Amniotic epithelial cell (primary cell): ENCODE results near the gene SPACA7.
"Not testable (repeated sequence)": the region's sequence is repeated elsewhere in the genome, so short reads cannot be mapped to it uniquely, and the experiment has no call there.

Source experiments
- DNase-seq: peaks from one replicate; pipeline ENCODE4 v3.0.0-alpha.2; 2010; ENCODE audit warnings: low read depth

The SPACA7 gene

DNA sequence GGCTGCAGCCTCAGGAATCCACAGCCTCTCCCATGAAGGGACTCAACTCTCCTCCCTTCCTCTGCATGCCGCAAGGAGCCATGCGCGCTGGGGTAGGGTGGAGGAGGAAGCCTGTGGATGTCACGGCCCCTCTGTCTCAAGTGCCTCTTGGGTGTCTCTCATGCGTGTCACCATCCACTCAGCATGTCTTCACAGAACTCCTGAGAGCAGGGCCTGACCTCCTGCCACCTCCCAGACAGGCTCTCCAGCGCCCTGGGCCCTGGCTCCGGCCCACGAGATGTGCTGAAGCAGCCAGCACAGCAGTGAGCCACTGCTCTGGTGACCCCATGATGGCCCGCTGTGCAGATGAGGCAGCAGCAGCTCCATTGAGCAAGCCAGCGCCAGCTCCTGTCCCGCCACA, 25.9 kb upstream of the SPACA7 start:
- DNase-seq = no peak

DNA sequence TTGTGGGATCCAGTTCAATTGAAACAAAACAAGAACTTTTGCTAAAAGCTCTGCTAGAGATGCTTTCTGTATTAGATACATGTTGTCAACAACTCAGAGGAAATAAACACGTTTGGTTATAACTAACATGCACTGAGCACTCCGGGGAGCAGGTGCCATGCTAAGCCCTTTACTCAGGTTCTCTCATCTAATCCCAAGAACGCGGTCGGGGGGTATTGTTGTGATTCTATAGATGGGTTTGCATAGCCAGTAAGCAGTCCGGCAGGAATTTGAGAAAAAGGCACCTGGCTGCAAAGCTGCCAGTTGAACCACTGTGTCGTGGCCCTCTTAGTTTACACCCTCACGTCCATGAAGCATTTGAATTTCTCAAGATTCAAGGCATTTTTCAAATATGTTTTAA, 24.3 kb upstream of the SPACA7 start:
- no peak for DNase-seq

DNA sequence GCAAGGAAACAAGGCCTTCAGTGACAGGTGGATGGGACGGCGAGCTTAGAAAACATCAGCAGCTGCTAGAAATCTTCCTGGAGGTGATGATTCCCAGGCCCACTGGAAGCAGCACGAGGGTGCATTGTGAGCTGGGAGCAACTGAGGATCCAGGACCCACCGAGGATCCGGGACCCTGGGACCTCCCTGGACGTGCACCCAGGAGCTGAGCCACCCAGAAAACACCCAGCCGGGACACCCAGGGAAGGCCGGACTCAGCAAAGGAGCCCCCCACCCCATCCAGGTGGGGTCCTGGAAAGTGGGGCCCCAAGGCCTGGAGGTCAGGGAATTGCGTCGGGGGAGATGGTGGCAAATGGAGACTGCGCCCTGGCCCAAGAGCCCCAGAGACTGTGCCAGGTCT, 22.3 kb upstream of the SPACA7 start:
- DNase-seq = no peak

DNA sequence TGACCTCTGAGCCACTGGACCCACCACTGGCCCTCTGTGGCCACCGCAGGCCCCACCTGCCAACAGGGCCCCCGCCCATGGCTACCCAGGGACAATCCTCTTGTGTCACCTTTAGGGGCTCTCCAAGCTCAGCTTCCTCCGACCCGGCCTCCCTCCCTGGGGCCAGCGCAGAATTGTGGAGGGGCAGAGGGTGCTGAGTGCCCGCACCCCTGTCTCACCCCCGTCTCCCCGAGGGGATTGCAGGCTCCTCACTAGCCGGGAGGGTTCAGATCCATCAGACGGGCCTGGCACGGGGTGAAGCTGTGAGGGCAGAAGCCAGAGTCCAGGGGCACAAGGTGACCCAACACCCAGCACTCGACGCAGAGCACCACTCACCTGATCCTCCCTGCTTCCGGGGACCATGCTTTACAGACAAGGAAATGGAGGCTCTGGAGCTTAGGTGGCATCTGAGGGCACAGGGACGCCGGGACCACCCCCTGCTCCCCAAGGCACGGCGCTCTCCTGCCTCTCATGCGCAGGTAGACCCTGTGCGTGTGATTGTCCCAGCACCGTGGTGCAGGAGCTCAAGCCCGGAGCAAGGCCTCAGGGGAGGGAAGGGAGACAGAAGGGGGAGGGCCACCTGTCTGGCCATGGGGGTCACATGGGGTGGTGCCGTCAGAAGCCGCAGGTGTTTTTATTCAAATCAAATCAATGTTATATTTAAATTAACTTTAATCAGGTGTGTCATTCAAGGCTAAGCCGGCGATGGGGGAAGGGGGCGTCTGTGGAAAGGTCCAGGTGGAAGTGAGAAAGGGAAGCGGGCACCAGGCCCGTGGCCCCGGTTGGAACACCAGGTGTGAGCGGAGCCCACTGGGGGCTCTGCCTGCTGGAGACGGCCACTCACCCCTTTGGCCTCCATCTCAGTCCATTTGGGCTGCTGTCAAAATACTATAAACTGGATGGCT, 21.6 kb upstream of the SPACA7 start:
- DNase-seq = no peak

DNA sequence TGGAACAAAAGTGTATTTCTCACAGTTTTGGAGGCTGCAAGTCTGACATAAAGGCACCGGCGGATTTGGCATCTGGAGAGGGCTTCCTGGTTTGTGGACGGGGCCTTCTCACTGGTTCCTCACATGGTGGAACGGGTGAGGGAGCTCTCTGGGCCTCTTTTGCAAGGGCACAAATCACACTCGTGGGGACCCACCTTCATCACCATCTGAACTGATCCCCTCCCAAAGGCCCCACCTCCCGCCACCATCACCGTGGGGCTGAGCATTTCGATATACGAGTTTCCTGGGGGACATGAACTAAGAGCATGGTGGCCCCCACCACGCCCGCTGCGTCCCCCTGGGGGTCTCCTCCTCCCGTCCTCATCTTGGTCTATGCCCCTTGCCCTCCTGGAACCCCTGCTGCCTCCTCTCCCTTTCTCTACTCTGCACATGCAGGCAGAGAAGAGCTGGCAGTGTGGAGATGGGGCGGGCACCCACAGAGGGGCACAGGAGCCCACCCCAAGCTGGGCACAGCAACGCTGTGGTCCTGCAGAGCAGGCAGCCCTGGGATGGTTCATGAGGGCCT, 20.8 kb upstream of the SPACA7 start:
- no peak for DNase-seq

DNA sequence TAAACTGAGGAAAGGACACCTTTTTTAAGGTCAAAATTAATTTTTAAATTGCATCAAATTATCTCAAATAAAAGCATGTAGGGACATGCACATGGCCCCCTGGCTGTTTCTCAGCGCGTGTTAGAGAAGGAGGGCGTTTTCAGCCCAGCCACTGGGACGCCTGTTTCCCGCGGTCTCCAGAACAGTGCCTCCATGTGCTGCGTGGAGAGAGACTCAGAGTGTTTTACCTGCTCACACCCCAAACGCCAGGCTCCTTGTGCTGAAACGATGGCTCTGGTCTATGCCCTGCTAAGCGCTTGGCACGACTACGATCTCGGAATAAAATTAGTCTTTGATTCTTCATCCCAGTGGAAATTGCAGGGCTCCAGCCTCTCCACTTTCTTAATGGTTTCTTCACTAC, 20.0 kb upstream of the SPACA7 start:
- DNase-seq = no peak

DNA sequence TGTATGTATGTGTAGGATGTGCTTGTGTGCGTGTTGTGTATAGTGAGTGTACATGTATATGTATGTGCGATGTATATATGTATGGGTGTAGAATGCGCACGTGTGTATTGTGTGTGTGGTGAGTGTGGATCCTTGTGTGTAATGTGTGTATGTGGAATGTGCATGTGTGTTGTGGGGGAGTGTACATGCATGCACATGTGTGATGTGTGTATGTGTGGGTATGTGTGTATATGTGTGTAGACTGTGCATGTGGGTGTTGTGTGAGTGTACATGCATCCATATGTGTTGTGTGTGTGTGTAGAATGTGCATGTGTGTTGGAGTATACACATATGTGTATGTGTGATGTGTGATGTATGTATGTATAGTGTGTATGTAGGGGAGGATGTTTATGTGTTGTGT, 18.0 kb upstream of the SPACA7 start:
- DNase-seq = no peak

DNA sequence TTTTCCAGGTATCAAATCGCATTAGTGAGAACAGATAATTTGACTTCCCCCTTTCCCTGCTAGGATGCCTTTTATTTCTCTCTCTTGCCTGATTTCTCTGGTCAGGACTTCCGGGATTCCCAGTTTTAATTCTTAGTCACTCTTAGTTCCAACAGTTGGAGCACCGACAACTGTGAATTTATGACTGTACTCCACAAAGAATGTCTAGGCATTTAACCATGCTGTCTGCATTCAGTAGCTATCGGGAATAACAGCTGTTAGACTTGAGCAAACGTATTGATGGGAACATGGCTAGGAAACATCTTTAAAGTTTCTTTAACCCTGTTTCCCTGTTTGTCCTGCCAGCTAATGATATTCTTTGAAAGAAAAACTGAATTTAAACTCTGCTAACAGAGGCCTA, 14.1 kb upstream of the SPACA7 start:
- no peak for DNase-seq

DNA sequence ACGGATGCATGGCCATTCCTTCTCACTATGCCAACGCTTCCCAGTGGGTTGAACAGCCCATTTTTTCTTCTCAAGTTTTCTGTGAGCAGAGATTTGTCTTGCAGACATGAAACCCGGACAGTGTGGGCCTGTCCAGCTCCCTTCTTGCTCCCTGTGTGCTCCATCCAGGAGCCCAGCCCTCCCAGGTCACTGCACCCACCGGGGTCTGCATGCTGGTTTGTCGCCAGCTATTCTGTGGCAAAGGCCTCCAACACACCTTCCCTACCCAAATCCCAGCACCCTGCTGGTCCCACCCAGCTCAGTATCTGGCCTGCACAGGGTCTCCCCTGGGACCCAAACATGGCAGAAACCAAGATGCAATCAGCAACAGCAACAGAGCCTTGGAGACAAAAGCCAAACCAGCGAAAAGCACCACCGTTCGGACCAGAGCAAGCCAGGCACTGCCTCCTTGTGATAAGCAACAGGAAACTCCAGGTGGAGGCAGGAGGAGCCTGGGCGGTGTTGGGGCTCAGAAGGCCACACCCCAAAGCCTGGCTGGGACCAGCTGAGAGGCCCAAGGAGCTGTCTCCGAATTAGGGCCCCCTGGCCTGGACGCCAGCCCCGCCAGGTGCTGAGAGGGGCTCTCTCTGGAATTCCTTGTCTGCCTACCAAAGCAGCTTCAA, 12.2 kb upstream of the SPACA7 start:
- no peak for DNase-seq

DNA sequence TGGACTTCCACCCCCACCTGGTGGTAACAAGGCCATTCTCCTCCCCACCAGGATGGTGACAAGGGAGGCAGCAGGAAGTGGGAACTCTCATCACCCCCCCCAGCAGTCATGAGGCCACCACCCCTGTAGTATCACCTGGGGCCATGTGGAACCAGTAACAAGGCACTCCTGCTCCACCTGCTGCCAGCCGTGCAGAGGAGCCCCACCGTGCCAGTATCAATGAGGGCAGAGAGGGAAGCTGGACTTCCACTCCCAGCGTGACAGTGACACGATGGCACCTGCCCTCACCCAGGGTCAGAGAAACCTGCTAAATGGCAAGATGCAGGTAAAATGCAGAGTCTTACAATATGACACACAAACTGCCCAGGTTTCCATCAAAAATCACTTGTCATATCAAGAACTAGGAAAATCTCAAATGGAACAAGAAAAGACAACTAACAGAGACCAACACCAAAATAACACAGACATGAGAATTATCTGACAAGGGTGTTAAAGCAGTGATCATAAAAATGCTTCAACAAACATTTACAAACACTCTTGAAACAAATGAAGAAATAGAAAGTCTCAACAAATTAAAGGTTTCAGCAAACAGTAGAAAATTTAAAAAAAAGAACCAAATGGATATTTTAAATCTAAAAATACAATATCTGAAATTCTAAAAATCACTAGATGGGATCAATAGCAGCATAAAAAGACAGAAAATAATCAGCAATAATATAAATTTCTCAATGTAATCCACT, 9.1 kb upstream of the SPACA7 start:
- DNase-seq = no peak

DNA sequence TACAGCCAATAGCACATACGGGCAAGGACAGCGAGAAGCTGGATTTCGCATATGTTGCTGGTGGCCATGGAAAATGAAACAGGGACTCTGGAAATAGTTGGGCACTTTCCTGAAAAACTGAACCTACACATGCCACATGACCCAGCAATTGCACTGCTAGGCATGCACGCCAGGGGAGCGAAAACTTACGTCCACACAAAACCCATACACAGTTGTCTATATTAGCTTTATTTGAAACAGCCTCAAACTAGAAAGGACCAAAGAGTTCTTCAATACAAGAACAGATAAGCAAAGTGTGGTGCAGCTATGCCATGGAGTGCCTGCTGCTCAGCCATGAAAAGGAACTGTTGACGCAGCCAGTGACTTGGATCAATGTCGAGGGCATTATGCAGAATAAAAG, 7.3 kb upstream of the SPACA7 start:
- no peak for DNase-seq

DNA sequence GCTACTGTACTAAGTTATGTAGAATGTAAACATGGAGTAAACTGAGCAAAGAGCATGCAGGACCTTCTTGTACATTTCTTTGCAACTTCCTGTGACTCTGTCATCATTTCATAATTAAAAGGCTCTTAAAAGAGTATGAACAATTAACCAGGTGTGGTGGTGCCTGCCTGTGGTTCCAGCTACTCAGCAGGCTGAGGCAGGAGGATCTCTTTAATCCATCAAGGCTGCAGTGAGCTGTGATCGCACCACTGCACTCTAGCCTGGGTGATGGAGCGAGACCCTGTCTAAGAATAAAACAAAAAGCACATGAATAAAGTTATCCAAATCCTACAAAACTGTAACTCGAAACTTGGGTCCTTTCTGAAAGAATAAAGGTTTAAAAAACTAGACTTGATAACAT, 5.8 kb upstream of the SPACA7 start:
- DNase-seq = no peak

DNA sequence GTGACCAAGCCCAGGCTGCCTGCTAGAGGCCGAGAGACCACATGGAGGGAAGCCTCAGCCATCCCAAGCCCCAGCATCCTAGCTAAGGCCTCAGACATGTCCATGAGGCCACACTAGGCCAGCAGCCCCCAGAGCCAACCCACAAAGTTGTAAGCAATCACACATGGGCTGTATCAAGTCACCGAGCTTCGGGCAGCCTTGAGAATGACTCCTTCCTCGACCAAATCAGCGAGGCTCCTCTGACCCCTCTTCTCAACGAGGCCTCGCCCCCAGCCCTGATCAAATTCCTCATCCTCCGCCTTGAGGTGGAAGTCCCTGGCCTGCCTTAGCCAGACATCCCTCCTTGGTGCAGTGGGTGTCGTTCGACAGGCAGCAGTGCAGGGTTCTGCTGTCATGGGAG, 1.9 kb upstream of the SPACA7 start:
- no peak for DNase-seq

DNA sequence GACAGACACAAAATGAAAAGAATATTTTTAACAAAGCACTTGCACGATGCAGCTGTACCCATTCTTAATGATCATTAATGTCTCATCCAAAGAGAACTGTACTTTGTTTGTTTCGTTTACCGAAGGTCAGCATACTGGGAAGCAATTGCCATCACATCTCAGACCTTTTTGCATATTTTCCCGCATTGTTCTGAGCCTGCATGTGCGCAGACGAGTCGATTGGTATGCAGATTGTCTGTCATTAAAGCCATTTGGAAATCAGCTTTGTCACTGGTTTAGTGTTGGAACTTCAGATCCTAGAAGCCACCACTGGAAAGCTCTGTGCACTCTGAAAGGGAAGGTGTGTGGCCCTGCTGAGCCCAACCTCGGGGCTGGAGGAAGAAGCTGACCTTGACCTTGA, 15.6 kb downstream of the SPACA7 start:
- no peak for DNase-seq

DNA sequence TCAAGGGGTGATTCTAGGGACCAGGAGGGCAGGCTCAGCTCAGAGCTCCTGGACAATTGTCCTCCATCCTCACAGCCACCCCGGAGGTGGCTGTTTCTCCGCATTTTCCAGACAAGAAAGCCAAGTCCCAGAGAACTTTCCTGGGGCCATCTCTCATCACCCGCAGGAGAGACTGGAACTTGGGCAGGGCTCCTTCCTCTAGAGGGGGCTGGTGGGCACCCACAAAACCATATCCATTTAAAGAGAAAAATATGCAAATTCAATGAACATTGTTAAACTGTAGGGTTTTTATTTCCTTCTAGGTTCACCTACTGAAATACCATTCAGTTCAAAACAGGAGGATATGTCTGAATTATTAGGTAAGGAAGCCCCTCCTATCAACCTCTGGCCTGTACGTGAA, 16.6 kb downstream of the SPACA7 start:
- DNase-seq = no peak

DNA sequence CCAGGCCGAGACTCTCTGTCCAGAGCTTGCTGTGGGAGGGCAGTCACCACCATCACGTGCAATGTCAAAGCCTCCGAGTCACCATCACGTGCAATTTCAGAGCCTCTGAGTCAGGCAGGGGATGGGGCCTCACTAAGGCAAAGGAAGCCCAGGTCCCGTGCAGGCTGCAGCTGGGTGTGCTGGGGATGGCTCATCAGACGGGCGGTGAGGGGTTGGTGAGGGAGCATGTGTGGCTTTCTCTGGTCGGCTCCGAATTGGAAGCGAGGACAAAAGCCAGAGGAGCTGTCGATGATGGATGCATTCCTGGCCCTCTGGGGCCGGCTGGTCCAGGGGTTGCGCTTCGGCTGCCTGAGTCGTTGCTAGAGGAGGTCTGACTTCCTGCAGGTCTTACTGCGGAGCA, 18.9 kb downstream of the SPACA7 start:
- not testable (repeated sequence) for DNase-seq

DNA sequence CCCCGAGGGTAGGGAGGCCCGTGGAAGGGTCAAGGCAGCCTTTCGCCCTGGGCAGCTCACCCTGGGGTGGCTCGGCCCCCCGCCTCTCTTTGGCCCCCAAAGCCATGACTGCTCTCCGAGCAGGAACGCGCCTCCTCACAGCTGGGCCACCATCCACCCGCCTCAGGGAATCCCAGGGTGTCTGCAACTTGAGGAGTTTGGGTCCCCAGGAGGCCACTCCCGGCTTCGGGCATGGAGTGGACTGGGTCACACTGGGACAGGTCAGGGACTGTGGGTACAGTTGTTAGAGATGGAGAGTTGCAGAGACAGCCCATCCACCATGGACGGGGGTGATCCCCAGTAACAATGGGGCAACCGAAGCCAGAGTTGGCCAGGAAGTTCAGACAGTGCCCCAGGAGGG, 19.8 kb downstream of the SPACA7 start:
- DNase-seq = not testable (repeated sequence)

DNA sequence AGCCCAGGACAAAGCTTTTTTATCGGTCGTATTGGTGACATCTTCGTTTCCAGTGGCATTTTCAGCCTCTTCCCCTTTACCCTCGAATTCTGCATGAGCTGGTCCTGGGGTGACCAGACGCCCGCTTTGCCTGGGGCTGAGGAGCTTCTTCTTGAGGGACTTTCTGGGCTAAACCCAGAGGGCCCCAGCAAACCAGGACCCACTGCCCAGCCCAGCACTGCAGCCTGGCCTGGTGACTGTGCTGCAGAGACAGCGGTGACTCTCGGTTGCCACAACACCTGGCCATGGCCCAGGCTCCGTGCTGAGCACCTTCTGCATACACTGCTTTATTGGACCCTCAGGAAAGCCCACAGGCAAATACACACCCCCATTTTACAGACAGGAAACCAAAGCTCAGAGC, 21.0 kb downstream of the SPACA7 start:
- DNase-seq = no peak

DNA sequence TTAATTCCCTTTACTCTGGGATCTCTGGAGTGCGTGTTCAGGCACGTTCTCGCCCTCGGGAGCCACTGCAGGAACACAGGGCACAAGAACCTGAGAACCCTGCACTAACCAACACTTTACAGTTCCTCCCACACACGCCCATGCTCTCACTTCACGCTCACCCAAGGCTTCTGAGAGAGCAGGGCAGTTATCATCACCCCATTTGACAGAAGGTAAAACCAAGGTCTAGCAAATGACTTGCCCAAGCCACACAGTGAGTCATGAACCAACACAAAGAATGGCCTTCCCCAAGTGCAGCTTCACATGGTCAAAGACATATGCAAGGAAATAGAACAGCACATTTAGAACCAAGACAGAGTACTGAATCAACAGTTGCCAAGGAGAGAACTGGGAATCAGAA, 22.2 kb downstream of the SPACA7 start:
- DNase-seq = not testable (repeated sequence)

DNA sequence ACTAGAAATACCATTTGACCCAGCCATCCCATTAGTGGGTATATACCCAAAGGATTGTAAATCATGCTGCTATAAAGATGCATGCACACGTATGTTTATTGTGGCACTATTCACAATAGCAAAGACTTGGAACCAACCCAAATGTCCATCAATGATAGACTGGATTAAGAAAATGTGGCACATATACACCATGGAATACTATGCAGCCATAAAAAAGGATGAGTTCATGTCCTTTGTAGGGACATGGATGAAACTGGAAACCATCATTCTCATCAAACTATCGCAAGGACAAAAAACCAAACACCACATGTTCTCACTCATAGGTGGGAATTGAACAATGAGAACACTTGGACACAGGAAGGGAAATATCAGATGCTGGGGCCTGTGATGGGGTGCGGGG, 33.7 kb downstream of the SPACA7 start:
- not testable (repeated sequence) for DNase-seq

DNA sequence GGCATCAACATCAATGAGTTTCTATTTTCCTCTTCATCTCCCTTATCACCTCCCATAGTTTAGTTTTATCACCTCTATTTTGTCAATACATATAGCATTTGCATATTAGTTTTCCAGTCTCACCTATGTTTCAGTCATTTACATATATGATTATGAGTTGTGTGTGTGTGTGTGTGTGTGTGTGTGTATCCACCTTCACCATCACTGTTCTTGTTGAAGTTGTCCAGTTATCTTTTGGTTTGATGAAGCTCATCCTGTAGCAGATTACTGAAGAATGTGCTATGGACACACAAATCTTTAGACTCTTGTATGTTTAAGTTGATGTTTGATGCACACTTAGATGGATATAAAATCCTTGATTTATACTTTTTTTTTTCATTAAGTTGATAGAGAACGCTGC, 40.5 kb downstream of the SPACA7 start:
- DNase-seq = no peak

DNA sequence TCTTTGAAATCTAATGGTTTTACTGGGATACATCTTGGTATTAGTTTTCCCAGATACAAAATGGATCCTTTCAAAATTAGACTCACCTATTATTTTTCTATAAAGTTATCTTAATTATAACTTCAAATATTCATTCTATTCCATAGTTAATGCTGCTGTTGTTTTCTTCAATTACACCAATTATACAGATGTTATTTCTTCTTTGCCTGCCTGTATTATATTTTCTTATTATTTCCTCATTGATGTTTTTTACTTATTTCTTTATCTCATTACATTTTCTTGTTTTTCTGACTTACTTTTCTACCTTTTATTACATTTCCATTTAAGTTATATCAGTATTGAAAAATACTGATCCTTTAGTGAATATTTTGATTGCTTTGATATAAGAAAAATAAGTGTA, 40.9 kb downstream of the SPACA7 start:
- DNase-seq = no peak

DNA sequence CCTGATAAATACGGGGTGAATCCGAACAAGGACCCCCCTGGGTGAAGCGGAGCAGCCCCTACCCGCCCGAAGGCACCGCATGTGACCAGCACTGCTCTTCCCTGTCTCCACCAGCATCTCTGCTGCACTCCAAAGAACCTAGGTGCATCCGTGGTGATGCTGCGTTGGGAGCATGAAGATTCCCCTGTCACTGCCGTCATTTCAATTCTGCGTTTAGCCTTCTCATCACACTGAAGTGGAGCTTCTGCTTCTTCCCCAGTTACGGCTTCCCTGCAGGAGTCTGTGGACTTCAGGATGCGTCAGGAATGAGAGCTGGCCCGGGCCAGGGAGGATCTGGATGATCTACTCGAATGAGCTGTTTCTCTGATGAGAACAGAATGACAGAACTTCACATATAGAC, 47.9 kb downstream of the SPACA7 start:
- DNase-seq = no peak
